OCI-M1 (cell line): Measurements from ENCODE around the gene REG3G.
"Not testable (repeated sequence)": the region's sequence is repeated elsewhere in the genome, so short reads cannot be mapped to it uniquely, and the experiment has no call there.

Experiments
- DNase-seq: peaks from one replicate; lab custom pipeline; 2025; lab: John Stamatoyannopoulos, UW

REG3G gene

GRCh38 chr2:79016342-79016741 lies 9.2 kb upstream of the REG3G start:
- DNase-seq, result no peak

DNA sequence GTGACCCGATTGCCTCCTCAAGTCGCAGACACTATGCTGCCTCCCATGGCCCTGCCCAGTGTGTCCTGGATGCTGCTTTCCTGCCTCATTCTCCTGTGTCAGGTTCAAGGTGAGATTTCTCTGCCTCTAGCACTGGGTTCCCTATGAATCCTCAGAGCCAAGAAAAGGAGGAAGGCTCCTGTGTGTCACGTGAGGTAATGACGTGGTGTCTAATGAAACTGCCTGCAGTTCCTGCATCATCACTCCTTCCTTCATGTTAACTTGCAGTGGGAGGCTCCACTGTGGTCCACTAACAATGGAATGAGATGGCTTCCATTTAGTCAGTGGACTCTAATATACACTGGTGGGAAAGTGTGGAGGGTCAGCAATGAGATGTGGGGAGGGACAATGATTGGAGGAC lies 559 bp downstream of the REG3G start:
- DNase-seq, result no peak

- DNase-seq, result no peak
Observed at GRCh38 chr2:79039944-79040343, 14.4 kb downstream of the REG3G start.

- peak; percentile 50 for DNase-seq
Observed at GRCh38 chr2:79041032-79041448, 15.5 kb downstream of the REG3G start.

- DNase-seq, result not testable (repeated sequence)
Observed at GRCh38 chr2:79053486-79053885, 28.0 kb downstream of the REG3G start.

DNA sequence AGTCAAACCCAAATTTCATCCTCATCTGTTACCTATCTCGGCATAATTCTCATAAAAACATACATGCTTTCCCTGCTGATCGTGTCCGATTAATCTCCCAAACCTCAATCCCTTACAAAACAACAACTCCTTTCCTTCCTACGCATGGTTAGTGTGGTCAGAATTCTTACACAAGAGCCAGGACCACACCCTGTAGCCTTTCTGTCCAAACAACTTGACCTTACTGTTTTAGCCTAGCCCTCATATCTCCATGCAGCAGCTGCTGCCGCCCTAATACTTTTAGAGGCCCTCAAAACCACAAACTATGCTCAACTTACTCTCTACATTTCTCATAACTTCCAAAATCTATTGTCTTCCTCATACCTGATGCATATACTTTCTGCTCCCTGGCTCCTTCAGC lies 29.3 kb downstream of the REG3G start:
- peak; percentile 73 for DNase-seq

DNA sequence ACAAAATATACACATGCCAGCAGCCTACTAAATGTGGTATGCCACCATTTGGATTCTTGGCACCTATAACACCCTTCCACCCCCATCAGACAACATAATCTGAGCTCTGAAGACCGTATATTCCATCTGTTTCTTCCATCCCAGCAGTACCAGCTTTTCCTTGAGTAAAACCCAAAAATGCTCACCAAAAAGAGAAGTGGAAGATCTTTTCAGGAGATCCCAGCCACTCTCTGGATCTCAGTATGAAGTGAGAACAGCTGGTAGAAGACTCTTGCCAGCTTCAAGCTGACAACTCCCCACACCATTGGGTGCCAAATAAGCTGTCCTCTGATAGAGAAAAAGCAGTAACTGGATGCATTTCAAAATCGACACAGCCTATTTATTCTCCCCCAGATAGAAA lies 39.7 kb downstream of the REG3G start:
- no peak for DNase-seq

DNA sequence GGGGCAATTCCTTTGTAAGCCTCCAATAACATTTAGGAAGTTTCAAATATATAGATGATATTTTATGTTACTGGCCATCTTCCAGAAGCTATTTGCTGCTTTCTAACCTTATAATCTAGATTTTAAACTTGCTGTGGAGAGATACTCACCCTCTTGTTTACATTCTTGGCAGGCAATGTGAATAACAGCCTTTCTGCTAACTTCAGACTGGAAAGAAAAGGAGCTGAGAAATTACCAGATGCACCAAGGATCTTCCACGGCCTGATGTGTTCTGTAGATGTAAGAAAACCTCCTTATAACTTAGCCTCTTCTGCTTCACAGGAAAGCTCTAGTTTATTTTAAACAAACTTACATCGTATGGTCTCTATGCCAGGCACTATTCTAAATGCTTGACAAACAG lies 45.6 kb downstream of the REG3G start:
- no peak for DNase-seq
